ENCODE measurements around the gene LNP1. TPM values are rescaled to one million over a fixed set of nuclear protein-coding genes. Genes with fewer than 3 reads are reported as not detected.

Gene LNP1
- total and polyA plus RNA-seq, 2 donors (not counting 3 experiments of a cell fraction or from before 2014, with no cell fraction given), result 0.80 TPM

DNA sequence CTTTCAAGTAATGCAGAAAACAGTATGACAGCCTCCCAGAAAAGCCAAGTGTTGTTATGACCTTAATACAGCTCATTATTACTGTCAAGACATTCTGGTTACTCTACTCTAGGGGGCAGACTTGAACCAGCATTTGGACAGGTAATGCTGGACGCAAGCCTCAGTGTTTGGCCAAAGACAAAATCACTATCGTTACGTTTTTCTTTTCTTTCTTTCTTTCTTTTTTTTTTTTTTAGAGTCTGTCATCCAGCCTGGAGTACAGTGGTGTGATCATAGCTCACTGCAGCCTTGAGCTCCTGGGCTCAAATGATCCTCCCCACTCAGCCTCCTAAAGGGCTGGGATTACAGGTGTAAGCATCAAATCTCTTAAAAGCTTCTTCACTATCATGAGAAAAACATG, 61.7 kb downstream of the LNP1 start:
- Histone ChIP-seq H3K27me3 (ENCODE audit: control insufficient read depth in 2 of 2, insufficient read depth in 2 of 2, low read length in 2 of 2) (peaks cover 3 to 5% of the 10 kb centered on the region in 2 experiments), H3K27ac (ENCODE audit: insufficient read depth, low read depth, low read length) (no peak overlapping the region), H3K4me2 (ENCODE audit: insufficient read depth, low read length) (no peak overlapping the region), H3K4me1 (ENCODE audit: control insufficient read depth, extremely low read depth, insufficient read depth, low read length) (no peaks in the 10 kb centered on the region), H4K20me1 (replicated peaks; ENCODE audit: control insufficient read depth, extremely low read depth, insufficient read depth, low read length) (no peaks in the 10 kb centered on the region), H3K36me3 (ENCODE audit: control insufficient read depth in 2 of 2, extremely low read depth in 1 of 2, insufficient read depth in 2 of 2, low read length in 2 of 2) (no peaks in the 10 kb centered on the region), H3K79me2 (ENCODE audit: control insufficient read depth, insufficient read depth, low read length) (no peaks in the 10 kb centered on the region), H3K9me1 (replicated peaks; ENCODE audit: control insufficient read depth, extremely low read depth, insufficient read depth, low read length) (no peaks in the 10 kb centered on the region), H3K9me3 (replicated peaks; ENCODE audit: control insufficient read depth, insufficient read depth, low read length) (no peaks in the 10 kb centered on the region), H3K4me3 (replicated peaks in 1 of 3; ENCODE audit: insufficient read depth in 1 of 3, low read depth in 1 of 3, low read length in 3 of 3) (no peak overlapping the region), H3K9ac (replicated peaks; ENCODE audit: extremely low read depth, insufficient read depth, low read length) (no peak overlapping the region), H2AFZ (ENCODE audit: low read depth, low read length) (peak overlapping the region; percentile 21)
- TF ChIP-seq, protein P1, sequence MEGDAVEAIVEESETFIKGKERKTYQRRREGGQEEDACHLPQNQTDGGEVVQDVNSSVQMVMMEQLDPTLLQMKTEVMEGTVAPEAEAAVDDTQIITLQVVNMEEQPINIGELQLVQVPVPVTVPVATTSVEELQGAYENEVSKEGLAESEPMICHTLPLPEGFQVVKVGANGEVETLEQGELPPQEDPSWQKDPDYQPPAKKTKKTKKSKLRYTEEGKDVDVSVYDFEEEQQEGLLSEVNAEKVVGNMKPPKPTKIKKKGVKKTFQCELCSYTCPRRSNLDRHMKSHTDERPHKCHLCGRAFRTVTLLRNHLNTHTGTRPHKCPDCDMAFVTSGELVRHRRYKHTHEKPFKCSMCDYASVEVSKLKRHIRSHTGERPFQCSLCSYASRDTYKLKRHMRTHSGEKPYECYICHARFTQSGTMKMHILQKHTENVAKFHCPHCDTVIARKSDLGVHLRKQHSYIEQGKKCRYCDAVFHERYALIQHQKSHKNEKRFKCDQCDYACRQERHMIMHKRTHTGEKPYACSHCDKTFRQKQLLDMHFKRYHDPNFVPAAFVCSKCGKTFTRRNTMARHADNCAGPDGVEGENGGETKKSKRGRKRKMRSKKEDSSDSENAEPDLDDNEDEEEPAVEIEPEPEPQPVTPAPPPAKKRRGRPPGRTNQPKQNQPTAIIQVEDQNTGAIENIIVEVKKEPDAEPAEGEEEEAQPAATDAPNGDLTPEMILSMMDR (IDR thresholded peaks at IDR 0.05; ENCODE audit: extremely low read depth in 1 of 2, insufficient read depth in 1 of 2, low read depth in 1 of 2, low read length in 2 of 2), result peak; percentile 55 to 68
- no peak for TF ChIP-seq POLR2A (IDR thresholded peaks at IDR 0.05; ENCODE audit: low read depth, low read length)
- dilution Hi-C loops (cut with MboI; ENCODE audit: extremely low pct_ligation_motif_present, low sequenced_read_pairs) (no loop called here), intact Hi-C loops (cut with micrococcal nuclease) (loop anchor here (1.0 to 10.0 kb wide), 8 partner anchors 127 to 1172 kb away; no protein-coding TSS in a partner anchor)
- DNase-seq (ENCODE audit: low read depth, low spot score), result peak; percentile 52
- no TSS peak for BruUV-seq (replicated peaks)
- POLR2A ChIA-PET, result no interaction called here
- peak; percentile 93 for FAIRE-seq
- CTCF ChIA-PET, result interaction anchor here (0.5 to 4.1 kb wide), 112 partner anchors 8 to 1207 kb away, joined by 3 to 292 read pairs (median 4); partner anchors contain the start of genes LNP1, TBC1D23, TMEM45A and TOMM70

GRCh38 chr3:100463646-100464155, 62.4 kb downstream of the LNP1 start:
- ChIA-PET CTCF (interaction anchor here (0.7 to 4.1 kb wide), 34 partner anchors 7 to 1110 kb away, joined by 3 to 292 read pairs (median 10); partner anchors contain the start of gene TMEM45A), POLR2A (no interaction called here)
- H3K9me1 ChIP-seq (replicated peaks; ENCODE audit: control insufficient read depth, extremely low read depth, insufficient read depth, low read length), result no peaks in the 10 kb centered on the region
- no peak overlapping the region for H3K9ac ChIP-seq (replicated peaks; ENCODE audit: extremely low read depth, insufficient read depth, low read length)
- H3K4me2 ChIP-seq (ENCODE audit: insufficient read depth, low read length), result no peak overlapping the region
- H3K4me3 ChIP-seq (replicated peaks in 1 of 3; ENCODE audit: insufficient read depth in 1 of 3, low read depth in 1 of 3, low read length in 3 of 3), result no peak overlapping the region
- DNase-seq (ENCODE audit: low read depth, low spot score) (no peak), FAIRE-seq (no peak)
- no peaks in the 10 kb centered on the region for H3K9me3 ChIP-seq (replicated peaks; ENCODE audit: control insufficient read depth, insufficient read depth, low read length)
- no peaks in the 10 kb centered on the region for H3K4me1 ChIP-seq (ENCODE audit: control insufficient read depth, extremely low read depth, insufficient read depth, low read length)
- no TSS peak for BruUV-seq (replicated peaks)
- no peaks in the 10 kb centered on the region for H4K20me1 ChIP-seq (replicated peaks; ENCODE audit: control insufficient read depth, extremely low read depth, insufficient read depth, low read length)
- TF ChIP-seq EZH2 (IDR thresholded peaks at IDR 0.05; ENCODE audit: borderline replicate concordance, low read depth, low read length, severe bottlenecking) (no peak), POLR2A (IDR thresholded peaks at IDR 0.05; ENCODE audit: low read depth, low read length) (no peak), MYC (IDR thresholded peaks at IDR 0.05; ENCODE audit: low read depth, low read length) (no peak), JUN (IDR thresholded peaks at IDR 0.05; ENCODE audit: borderline replicate concordance, insufficient read depth, insufficient read length, low read depth) (no peak), POLR2AphosphoS5 (IDR thresholded peaks at IDR 0.05; ENCODE audit: insufficient read depth, low read depth, low read length) (no peak), FOS (IDR thresholded peaks at IDR 0.05; ENCODE audit: borderline replicate concordance, insufficient read depth, low read length) (no peak), GATA2 (IDR thresholded peaks at IDR 0.05; ENCODE audit: insufficient read depth, insufficient read length, low read depth, low read length) (no peak)
- TF ChIP-seq, protein P2, sequence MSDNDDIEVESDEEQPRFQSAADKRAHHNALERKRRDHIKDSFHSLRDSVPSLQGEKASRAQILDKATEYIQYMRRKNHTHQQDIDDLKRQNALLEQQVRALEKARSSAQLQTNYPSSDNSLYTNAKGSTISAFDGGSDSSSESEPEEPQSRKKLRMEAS (IDR thresholded peaks at IDR 0.05; ENCODE audit: insufficient read depth, insufficient read length), result no peak
- TF ChIP-seq, protein P1 (IDR thresholded peaks at IDR 0.05; ENCODE audit: extremely low read depth in 1 of 2, insufficient read depth in 1 of 2, low read depth in 1 of 2, low read length in 2 of 2), result no peak
- H2AFZ ChIP-seq (ENCODE audit: low read depth, low read length), result no peak overlapping the region
- no peaks in the 10 kb centered on the region for H3K79me2 ChIP-seq (ENCODE audit: control insufficient read depth, insufficient read depth, low read length)
- H3K27ac ChIP-seq (ENCODE audit: insufficient read depth, low read depth, low read length), result no peak overlapping the region
- intact Hi-C loops (cut with micrococcal nuclease) (loop anchor here (1.0 to 10.0 kb wide), 8 partner anchors 127 to 1171 kb away; no protein-coding TSS in a partner anchor), dilution Hi-C loops (cut with MboI; ENCODE audit: extremely low pct_ligation_motif_present, low sequenced_read_pairs) (no loop called here)
- no peaks in the 10 kb centered on the region for H3K36me3 ChIP-seq (ENCODE audit: control insufficient read depth in 2 of 2, extremely low read depth in 1 of 2, insufficient read depth in 2 of 2, low read length in 2 of 2)
- H3K27me3 ChIP-seq (ENCODE audit: control insufficient read depth in 2 of 2, insufficient read depth in 2 of 2, low read length in 2 of 2), result peaks cover 3 to 5% of the 10 kb centered on the region in 2 experiments

Measured in endothelial cell of umbilical vein (primary cell).